Cardiac fibroblast (primary cell): ENCODE measurements around the gene FTSJ1.

ENCODE experiments used
- DNase-seq, 2 donors: peaks; one replicate each; pipeline versions ENCODE4 v3.0.0 to v3.0.0-alpha.2; 2010; ENCODE audit warnings: low read depth in 2 of 2
- H3K4me3 ChIP-seq, 2 donors: replicated peaks in 1 of 2; 1 replicate in 1 of 2; 2 replicates in 1 of 2; pipeline ENCODE4 v1.5.1; 2011; ENCODE audit warnings: low read depth in 2 of 2, low read length in 2 of 2, mild to moderate bottlenecking in 2 of 2, moderate library complexity in 1 of 2
- TF ChIP-seq, protein P1 (sequence below): IDR thresholded peaks from one replicate; pipeline ENCODE4 v1.5.1; 2011; ENCODE audit warnings: low read depth, mild to moderate bottlenecking, low read length, inconsistent platforms

Gene FTSJ1

DNA sequence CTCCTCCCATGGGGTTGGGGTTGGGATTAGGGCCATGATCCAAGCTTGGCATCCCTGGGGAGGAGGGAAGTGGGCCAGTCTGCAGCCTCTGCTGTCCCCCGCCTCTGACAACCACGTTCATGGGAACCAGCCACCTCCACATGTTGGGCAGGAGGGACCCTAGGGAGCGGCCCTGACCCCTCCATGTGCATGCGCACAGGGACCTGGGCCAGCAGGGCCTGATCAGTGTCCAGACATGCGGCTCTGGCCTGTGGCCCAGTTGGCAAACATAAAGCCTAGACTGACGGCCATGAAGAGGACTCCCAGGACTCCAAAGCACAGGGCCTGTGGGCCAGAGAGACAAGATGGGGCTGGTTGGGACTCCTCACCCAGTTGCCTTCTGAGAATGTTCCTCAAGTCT, 17.3 kb upstream of the FTSJ1 start:
- DNase-seq, result no peak
- H3K4me3 ChIP-seq, result no peak overlapping the region
- TF ChIP-seq, protein P1, sequence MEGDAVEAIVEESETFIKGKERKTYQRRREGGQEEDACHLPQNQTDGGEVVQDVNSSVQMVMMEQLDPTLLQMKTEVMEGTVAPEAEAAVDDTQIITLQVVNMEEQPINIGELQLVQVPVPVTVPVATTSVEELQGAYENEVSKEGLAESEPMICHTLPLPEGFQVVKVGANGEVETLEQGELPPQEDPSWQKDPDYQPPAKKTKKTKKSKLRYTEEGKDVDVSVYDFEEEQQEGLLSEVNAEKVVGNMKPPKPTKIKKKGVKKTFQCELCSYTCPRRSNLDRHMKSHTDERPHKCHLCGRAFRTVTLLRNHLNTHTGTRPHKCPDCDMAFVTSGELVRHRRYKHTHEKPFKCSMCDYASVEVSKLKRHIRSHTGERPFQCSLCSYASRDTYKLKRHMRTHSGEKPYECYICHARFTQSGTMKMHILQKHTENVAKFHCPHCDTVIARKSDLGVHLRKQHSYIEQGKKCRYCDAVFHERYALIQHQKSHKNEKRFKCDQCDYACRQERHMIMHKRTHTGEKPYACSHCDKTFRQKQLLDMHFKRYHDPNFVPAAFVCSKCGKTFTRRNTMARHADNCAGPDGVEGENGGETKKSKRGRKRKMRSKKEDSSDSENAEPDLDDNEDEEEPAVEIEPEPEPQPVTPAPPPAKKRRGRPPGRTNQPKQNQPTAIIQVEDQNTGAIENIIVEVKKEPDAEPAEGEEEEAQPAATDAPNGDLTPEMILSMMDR, result no peak

DNA sequence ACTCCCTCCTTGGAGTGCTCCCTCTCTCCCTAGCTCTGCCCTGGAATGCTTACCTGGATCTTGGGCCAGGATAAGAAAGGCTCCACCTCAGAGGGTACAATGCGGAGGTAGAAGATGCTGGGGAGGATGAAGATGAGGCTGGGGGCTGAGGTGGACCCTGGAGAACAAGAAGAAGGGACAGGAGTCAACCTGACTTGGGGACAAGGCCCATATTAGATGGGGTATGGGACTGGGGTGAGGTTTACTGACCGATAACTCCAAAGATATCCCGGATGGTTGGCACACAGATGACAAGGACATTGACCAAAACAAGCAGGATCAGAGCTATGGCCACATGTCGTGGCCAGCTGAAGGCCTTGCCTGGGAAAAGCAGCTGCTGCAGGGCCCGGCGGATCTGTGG, 16.5 kb upstream of the FTSJ1 start:
- TF ChIP-seq, protein P1, result no peak
- no peak overlapping the region for H3K4me3 ChIP-seq
- DNase-seq, result no peak

DNA sequence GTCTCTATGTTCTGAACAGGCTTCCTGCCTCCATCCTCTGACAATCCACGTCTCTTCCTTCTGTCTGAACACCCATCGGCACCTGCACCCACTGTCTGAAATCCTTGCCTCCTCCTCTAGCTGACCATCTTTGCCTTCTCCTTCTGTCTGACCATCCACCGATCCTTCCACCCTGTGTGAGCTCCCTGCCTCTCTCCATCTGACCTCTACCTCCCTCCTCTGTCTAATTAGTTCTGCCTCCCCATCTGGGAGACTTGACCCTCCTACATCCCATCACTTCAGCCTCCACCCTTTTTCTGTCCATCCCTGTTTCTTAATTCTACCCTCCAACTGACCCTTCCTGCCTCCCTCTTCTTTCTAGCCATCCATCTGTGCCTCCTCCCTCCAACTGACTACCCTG, 16.0 kb upstream of the FTSJ1 start:
- no peak overlapping the region for H3K4me3 ChIP-seq
- TF ChIP-seq, protein P1, result no peak
- DNase-seq, result no peak

DNA sequence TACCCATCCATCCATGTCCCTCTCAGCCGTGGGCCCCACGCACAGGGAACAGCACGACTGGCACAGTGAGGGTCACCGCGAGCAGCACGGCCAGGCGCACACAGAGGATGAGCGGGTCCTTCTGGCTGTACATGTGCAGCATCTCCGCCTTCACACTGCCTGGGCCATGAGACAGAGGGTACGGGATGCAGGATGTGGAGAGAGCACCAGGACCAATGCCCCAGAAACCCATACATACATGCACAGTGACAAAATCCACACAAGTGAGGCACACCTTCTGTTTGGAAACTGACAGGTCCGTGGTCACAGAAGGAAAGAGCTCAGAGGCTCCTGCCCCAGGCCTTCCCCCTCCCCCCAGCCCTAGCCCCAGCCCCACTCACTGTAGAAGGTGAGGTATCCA, 15.4 kb upstream of the FTSJ1 start:
- TF ChIP-seq, protein P1, result no peak
- DNase-seq, result no peak

DNA sequence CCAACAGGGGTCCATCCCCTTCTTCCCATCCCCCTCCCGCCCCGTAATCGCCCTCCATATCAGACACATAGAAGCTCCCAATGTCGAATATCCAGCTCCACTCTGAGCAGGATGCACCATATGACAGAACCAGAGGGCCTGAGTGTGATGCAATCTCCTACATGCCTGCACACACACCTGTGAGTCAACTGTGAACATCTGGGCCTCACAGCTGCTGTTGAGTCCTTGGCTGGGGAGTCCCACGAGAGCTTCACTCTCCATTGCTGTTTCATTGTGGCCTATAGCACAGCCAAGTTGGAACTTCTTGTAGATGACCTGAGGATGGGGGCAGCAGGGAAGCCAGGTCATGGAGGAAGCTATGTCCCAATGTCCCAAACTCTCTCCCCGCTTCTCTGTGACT, 14.2 kb upstream of the FTSJ1 start:
- no peak overlapping the region for H3K4me3 ChIP-seq
- DNase-seq, result peak in 1 of 2 donors; percentile 63
- TF ChIP-seq, protein P1, result no peak

More for the DNA sequence above, 15.4 kb upstream of the FTSJ1 start:
- H3K4me3 ChIP-seq, result no peak overlapping the region

DNA sequence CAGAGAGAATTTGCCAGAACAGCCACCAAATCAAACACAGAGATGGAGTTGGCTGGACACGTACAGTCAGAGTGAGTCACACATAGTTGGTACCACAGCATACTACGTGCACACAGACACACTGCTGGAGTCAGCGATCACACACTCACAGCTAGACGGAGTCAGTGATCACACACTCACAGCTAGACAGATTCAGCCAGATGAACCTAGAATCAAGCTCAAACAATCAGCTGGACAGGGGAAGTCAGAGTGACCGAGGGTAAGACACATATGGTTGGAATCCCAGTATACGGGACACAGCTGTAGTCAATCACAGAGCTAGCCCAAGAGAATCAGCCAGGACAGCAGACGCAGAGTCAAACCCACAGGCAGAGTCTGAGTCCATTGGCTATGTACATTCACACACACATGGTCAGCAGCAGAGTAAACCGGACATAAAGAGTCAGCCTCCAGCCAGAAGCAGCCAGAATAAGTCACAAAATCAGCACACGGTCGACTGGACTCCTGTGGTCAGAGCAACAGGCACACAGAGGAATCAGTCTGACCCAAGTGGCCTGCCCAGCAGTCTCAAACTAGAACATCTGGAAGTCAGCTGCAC, 10.6 kb upstream of the FTSJ1 start:
- peak; percentile 73 to 90 for DNase-seq
- peak overlapping the region in 1 of 2 donors; percentile 18 for H3K4me3 ChIP-seq
- TF ChIP-seq, protein P1, result no peak

DNA sequence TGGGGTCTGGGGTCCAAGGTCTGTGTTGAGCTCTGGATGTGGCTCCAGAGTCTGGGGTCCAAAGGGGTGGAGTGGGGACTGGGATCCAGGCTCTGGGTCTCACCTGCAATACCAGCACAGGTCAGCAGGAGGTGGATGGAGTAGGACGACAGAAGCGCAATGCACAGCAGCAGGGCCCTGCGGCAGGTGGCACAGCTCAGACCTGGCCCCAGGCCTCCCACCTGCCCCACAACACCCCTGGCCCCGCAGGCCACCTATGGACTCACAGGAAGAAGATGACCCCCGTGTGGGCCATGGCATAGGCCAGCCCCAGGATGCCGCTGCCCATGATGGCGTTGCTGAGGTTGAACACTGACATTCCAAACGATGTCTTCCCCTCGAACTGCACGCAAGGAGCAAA, 9.3 kb upstream of the FTSJ1 start:
- H3K4me3 ChIP-seq, result no peak overlapping the region
- TF ChIP-seq, protein P1, result peak; percentile 26
- no peak for DNase-seq
